Central memory CD8-positive, alpha-beta T cell (primary cell): ENCODE measurements around the gene ABCA1.

Experiments used
- ATAC-seq: fragments of 150-1000 bp; cut with Tn5 transposase; replicated peaks from 2 replicates; pipeline ENCODE4 v1.10.0; 2022; ENCODE audit warnings: mild to moderate bottlenecking, moderate FRiP score, moderate number of reproducible peaks; ENCODE audit not compliant: poor library complexity, severe bottlenecking; ENCODE audit errors: extremely low read depth
- DNase-seq, 2 donors: peaks; one replicate each; pipeline ENCODE4 v3.0.0; 2021; ENCODE audit warnings: low spot score in 2 of 2
- H3K27ac Mint-ChIP-seq: one replicate; pipeline ENCODE4 v1.8.0; 2022; ENCODE audit warnings: low read depth, mild to moderate bottlenecking, moderate library complexity, mixed read lengths
- H3K27me3 Mint-ChIP-seq: one replicate; pipeline ENCODE4 v1.8.0; 2022; ENCODE audit warnings: mixed read lengths
- H3K36me3 Mint-ChIP-seq: one replicate; pipeline ENCODE4 v1.8.0; 2022; ENCODE audit warnings: mild to moderate bottlenecking, moderate library complexity, mixed read lengths; ENCODE audit not compliant: insufficient read depth
- H3K4me1 Mint-ChIP-seq: one replicate; pipeline ENCODE4 v1.8.0; 2022; ENCODE audit warnings: mixed read lengths
- H3K4me3 Mint-ChIP-seq: one replicate; pipeline ENCODE4 v1.8.0; 2022; ENCODE audit warnings: mild to moderate bottlenecking, moderate library complexity, mixed read lengths
- H3K9me3 Mint-ChIP-seq: one replicate; pipeline ENCODE4 v1.8.0; 2022; ENCODE audit warnings: mixed read lengths

Gene ABCA1

GRCh38 chr9:104836235-104836634 lies 91.7 kb downstream of the ABCA1 start:
- no peak overlapping the region for H3K4me3 Mint-ChIP-seq
- peaks cover 61% of the 10 kb centered on the region for H3K27me3 Mint-ChIP-seq
- peaks cover 1% of the 10 kb centered on the region for H3K36me3 Mint-ChIP-seq
- DNase-seq (no peak), ATAC-seq (no peak)
- H3K4me1 Mint-ChIP-seq: no peaks in the 10 kb centered on the region
- no peaks in the 10 kb centered on the region for H3K9me3 Mint-ChIP-seq
- no peak overlapping the region for H3K27ac Mint-ChIP-seq

- no peak for DNase-seq
- Mint-ChIP-seq H3K27ac (no peak overlapping the region), H3K36me3 (peaks cover 1% of the 10 kb centered on the region)
Measured at GRCh38 chr9:104835161-104835560, 92.8 kb downstream of the ABCA1 start.

GRCh38 chr9:104833696-104834095 lies 94.3 kb downstream of the ABCA1 start:
- ATAC-seq: no peak
- Mint-ChIP-seq H3K27me3 (peaks cover 46% of the 10 kb centered on the region), H3K27ac (no peak overlapping the region), H3K36me3 (peaks cover 2% of the 10 kb centered on the region), H3K4me1 (no peaks in the 10 kb centered on the region), H3K9me3 (no peaks in the 10 kb centered on the region), H3K4me3 (no peak overlapping the region)
- DNase-seq: no peak

More at GRCh38 chr9:104835161-104835560, 92.8 kb downstream of the ABCA1 start:
- no peaks in the 10 kb centered on the region for H3K9me3 Mint-ChIP-seq
- no peaks in the 10 kb centered on the region for H3K4me1 Mint-ChIP-seq
- H3K4me3 Mint-ChIP-seq: no peak overlapping the region
- peaks cover 53% of the 10 kb centered on the region for H3K27me3 Mint-ChIP-seq
- no peak for ATAC-seq

- Mint-ChIP-seq H3K4me3 (no peak overlapping the region), H3K36me3 (peaks cover 3% of the 10 kb centered on the region), H3K9me3 (no peaks in the 10 kb centered on the region), H3K27me3 (peaks cover 36% of the 10 kb centered on the region), H3K4me1 (no peaks in the 10 kb centered on the region), H3K27ac (no peak overlapping the region)
- no peak for DNase-seq
- ATAC-seq: no peak
Measured at GRCh38 chr9:104831681-104832080, 96.3 kb downstream of the ABCA1 start.

GRCh38 chr9:104826911-104827310 lies 101.0 kb downstream of the ABCA1 start:
- ATAC-seq (no peak), DNase-seq (no peak)
- no peaks in the 10 kb centered on the region for H3K9me3 Mint-ChIP-seq
- peaks cover 4% of the 10 kb centered on the region for H3K36me3 Mint-ChIP-seq
- no peaks in the 10 kb centered on the region for H3K4me1 Mint-ChIP-seq
- no peak overlapping the region for H3K27ac Mint-ChIP-seq
- no peaks in the 10 kb centered on the region for H3K27me3 Mint-ChIP-seq
- no peak overlapping the region for H3K4me3 Mint-ChIP-seq

GRCh38 chr9:104826079-104826775 lies 101.7 kb downstream of the ABCA1 start:
- peaks cover 4% of the 10 kb centered on the region for H3K36me3 Mint-ChIP-seq
- ATAC-seq (no peak), DNase-seq (no peak)
- no peaks in the 10 kb centered on the region for H3K9me3 Mint-ChIP-seq
- H3K27me3 Mint-ChIP-seq: no peaks in the 10 kb centered on the region
- no peak overlapping the region for H3K4me3 Mint-ChIP-seq
- no peak overlapping the region for H3K27ac Mint-ChIP-seq
- H3K4me1 Mint-ChIP-seq: no peaks in the 10 kb centered on the region

GRCh38 chr9:104820336-104820735 lies 107.6 kb downstream of the ABCA1 start:
- no peaks in the 10 kb centered on the region for H3K27me3 Mint-ChIP-seq
- ATAC-seq: no peak
- H3K4me1 Mint-ChIP-seq: no peaks in the 10 kb centered on the region
- H3K27ac Mint-ChIP-seq: no peak overlapping the region
- peaks cover 4% of the 10 kb centered on the region for H3K36me3 Mint-ChIP-seq
- no peak overlapping the region for H3K4me3 Mint-ChIP-seq
- H3K9me3 Mint-ChIP-seq: no peaks in the 10 kb centered on the region
- no peak for DNase-seq

GRCh38 chr9:104819033-104819432 lies 108.9 kb downstream of the ABCA1 start:
- DNase-seq (no peak), ATAC-seq (no peak)
- no peaks in the 10 kb centered on the region for H3K9me3 Mint-ChIP-seq
- H3K27ac Mint-ChIP-seq: no peak overlapping the region
- H3K4me3 Mint-ChIP-seq: no peak overlapping the region
- H3K36me3 Mint-ChIP-seq: peaks cover 4% of the 10 kb centered on the region
- no peaks in the 10 kb centered on the region for H3K27me3 Mint-ChIP-seq
- no peaks in the 10 kb centered on the region for H3K4me1 Mint-ChIP-seq

- Mint-ChIP-seq H3K36me3 (peaks cover 4% of the 10 kb centered on the region), H3K4me1 (no peaks in the 10 kb centered on the region), H3K4me3 (no peak overlapping the region), H3K27me3 (no peaks in the 10 kb centered on the region), H3K9me3 (no peaks in the 10 kb centered on the region), H3K27ac (no peak overlapping the region)
- ATAC-seq (no peak), DNase-seq (no peak)
Measured at GRCh38 chr9:104817437-104817836, 110.5 kb downstream of the ABCA1 start.

GRCh38 chr9:104815851-104816565 lies 111.9 kb downstream of the ABCA1 start:
- Mint-ChIP-seq H3K4me3 (no peak overlapping the region), H3K4me1 (no peaks in the 10 kb centered on the region), H3K27ac (no peak overlapping the region), H3K27me3 (no peaks in the 10 kb centered on the region), H3K36me3 (peaks cover 4% of the 10 kb centered on the region), H3K9me3 (no peaks in the 10 kb centered on the region)
- ATAC-seq: no peak
- DNase-seq: no peak

GRCh38 chr9:104810421-104811339 lies 117.3 kb downstream of the ABCA1 start:
- no peak for ATAC-seq
- Mint-ChIP-seq H3K4me3 (no peak overlapping the region), H3K27me3 (no peaks in the 10 kb centered on the region), H3K9me3 (no peaks in the 10 kb centered on the region), H3K4me1 (no peaks in the 10 kb centered on the region), H3K27ac (no peak overlapping the region), H3K36me3 (peaks cover 2% of the 10 kb centered on the region)
- no peak for DNase-seq

- Mint-ChIP-seq H3K4me1 (no peaks in the 10 kb centered on the region), H3K36me3 (no peaks in the 10 kb centered on the region), H3K9me3 (no peaks in the 10 kb centered on the region), H3K4me3 (no peak overlapping the region), H3K27ac (no peak overlapping the region), H3K27me3 (no peaks in the 10 kb centered on the region)
- DNase-seq (no peak), ATAC-seq (no peak)
Measured at GRCh38 chr9:104808035-104808614, 119.8 kb downstream of the ABCA1 start.
